C4-2B (cell line): ENCODE measurements around the gene GDA.

ENCODE experiments used
- H3K27ac ChIP-seq: fragments of 450-650 bp; 2 replicates; pipeline ENCODE4 v1.5.1; 2017
- ZFX ChIP-seq: fragments of 450-650 bp; IDR thresholded peaks from 2 replicates; pipeline ENCODE4 v1.6.1; 2017
- TF ChIP-seq, protein P1 (sequence below): fragments of 450-650 bp; conservative IDR thresholded peaks from 2 replicates; pipeline ENCODE4 v1.5.1; 2017; ENCODE audit warnings: mild to moderate bottlenecking

The GDA gene

GRCh38 chr9:72149231-72149975, at the start of gene GDA:
Gene GDA, plus strand, starts transcription at chr9:72149440. Its CDS starts 120 bp downstream, at chr9:72149560.
- H3K27ac ChIP-seq, result no peak within 1 kb of the TSS
- TF ChIP-seq, protein P1, sequence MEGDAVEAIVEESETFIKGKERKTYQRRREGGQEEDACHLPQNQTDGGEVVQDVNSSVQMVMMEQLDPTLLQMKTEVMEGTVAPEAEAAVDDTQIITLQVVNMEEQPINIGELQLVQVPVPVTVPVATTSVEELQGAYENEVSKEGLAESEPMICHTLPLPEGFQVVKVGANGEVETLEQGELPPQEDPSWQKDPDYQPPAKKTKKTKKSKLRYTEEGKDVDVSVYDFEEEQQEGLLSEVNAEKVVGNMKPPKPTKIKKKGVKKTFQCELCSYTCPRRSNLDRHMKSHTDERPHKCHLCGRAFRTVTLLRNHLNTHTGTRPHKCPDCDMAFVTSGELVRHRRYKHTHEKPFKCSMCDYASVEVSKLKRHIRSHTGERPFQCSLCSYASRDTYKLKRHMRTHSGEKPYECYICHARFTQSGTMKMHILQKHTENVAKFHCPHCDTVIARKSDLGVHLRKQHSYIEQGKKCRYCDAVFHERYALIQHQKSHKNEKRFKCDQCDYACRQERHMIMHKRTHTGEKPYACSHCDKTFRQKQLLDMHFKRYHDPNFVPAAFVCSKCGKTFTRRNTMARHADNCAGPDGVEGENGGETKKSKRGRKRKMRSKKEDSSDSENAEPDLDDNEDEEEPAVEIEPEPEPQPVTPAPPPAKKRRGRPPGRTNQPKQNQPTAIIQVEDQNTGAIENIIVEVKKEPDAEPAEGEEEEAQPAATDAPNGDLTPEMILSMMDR, result no peak
- no peak for TF ChIP-seq ZFX

DNA sequence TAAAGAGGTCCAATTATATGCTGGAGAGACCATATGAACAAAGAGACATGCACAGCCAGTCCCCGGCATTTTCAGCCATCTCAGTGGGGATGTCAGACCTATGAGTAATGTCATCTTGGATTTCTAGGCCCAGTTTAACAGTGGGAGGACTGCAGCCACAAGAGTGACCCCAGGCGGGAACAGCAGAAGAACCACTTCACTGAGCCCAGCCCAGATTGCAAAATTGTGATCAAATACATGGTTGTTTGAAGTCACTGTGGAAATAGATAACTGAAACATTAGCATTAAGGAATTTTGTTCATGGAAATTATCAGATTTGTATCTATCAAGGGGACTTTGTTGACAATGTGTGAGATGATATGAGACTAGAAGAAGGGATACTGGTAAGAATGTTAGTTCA, 46.7 kb upstream of the GDA start:
- no peak overlapping the region for H3K27ac ChIP-seq
- TF ChIP-seq, protein P1, result no peak
- no peak for TF ChIP-seq ZFX

DNA sequence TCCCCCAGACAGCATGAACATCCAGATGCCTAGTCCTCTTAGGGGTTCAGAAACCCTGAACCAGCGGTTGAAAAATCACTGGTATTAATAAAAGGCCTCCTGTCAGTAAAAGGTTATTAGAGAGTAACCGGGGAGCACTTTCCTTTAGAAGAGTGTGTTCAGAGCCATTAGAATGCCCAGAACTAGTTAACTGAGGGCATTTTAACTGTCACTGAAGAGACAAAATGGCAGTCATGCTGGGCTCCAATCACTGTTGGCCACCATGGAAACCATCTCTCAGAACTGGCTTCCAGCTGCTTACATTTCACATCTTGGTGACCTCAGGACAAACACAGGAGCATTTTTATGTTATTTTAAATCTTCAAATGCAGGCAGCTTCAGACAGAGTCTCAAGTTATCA, 36.2 kb upstream of the GDA start:
- TF ChIP-seq ZFX, result no peak
- TF ChIP-seq, protein P1, result no peak
- no peak overlapping the region for H3K27ac ChIP-seq

- H3K27ac ChIP-seq, result no peak overlapping the region
- TF ChIP-seq, protein P1, result no peak
- TF ChIP-seq ZFX, result no peak
Measured at GRCh38 chr9:72119853-72120252, 29.4 kb upstream of the GDA start.

DNA sequence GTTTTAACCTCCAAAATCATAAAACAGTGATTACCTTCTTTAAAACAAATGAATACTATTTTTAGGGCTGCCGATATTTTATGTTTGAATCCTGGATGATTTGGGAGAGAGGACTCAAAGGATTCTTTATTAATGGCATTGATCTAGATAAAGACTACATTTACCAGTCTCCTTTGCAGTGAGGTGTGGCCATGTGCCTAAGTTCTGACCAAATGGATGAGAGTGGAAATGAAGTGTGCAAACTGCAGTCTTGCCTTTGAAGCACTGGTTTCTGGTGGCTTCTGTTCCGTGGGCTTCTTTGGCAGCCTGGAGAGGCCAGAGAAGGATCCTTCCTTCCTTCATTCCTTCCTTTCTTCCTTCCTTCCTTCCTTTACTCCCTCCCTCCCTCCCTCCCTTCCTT, 24.3 kb upstream of the GDA start:
- no peak overlapping the region for H3K27ac ChIP-seq
- no peak for TF ChIP-seq ZFX
- TF ChIP-seq, protein P1, result no peak

GRCh38 chr9:72127753-72128152, 21.5 kb upstream of the GDA start:
- no peak overlapping the region for H3K27ac ChIP-seq
- TF ChIP-seq ZFX, result no peak
- TF ChIP-seq, protein P1, result no peak

DNA sequence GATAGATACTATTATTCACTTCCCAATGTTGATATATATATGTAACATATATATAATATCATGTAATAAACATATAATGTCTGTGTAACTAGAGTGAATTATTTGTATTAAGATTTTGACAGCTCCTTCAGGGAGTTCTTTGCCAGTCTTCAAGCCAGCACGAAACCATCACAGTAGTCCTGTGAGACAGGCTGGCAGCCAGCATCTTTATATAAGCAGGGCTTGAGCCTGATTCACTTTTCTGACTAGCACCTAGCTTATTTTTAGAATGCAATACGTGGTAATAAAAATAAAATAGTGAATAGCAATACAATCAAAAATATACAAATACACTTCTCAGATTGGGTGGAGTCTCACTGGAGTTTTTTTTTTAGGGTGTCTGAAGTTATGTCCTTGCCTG, 20.7 kb upstream of the GDA start:
- no peak overlapping the region for H3K27ac ChIP-seq
- TF ChIP-seq, protein P1, result no peak
- no peak for TF ChIP-seq ZFX
